Measurements from ENCODE around the gene GTF2H3.

GRCh38 chr12:123601602-123602489 lies 31.8 kb upstream of the GTF2H3 start, which contains the start of gene DDX55:
- TF ChIP-seq CTCF (IDR thresholded peaks at IDR 0.05) (peak; percentile 52), GATA3 (IDR thresholded peaks at IDR 0.05; ENCODE audit: borderline replicate concordance) (0 out of 2 replicates have a peak, but pooled peaks have one; percentile 20), RAD21 (conservative IDR thresholded peaks at IDR 0.05 in 1 of 2, IDR thresholded peaks at IDR 0.05 in 1 of 2) (peak; percentile 47 to 75), KDM5A (IDR thresholded peaks at IDR 0.05) (peak; percentile 100), EP300 (IDR thresholded peaks at IDR 0.05) (no peak), JUN (IDR thresholded peaks at IDR 0.05) (peak; percentile 84 to 91)
